DOHH2 (cell line): ENCODE results near the gene THRSP.

ENCODE experiments used
- H3F3A ChIP-seq: fragments of 200-600 bp; sonication (generic), shearing (Covaris generic); 2 replicates; pipeline ENCODE4 v1.6.0; 2016; ENCODE audit warnings: antibody characterized with exemption, mild to moderate bottlenecking; ENCODE audit not compliant: control insufficient read depth, insufficient read depth
- H3K27ac ChIP-seq: fragments of 200-600 bp; sonication (generic); 2 replicates; pipeline ENCODE4 v1.5.1; 2014; ENCODE audit warnings: low read depth, mild to moderate bottlenecking, low read length, moderate library complexity
- H3K27me3 ChIP-seq: fragments of 200-600 bp; sonication (generic); 2 replicates; pipeline ENCODE4 v1.6.1; 2014; ENCODE audit warnings: mild to moderate bottlenecking, low read length, mixed read lengths; ENCODE audit not compliant: control insufficient read depth
- H3K36me3 ChIP-seq: fragments of 200-600 bp; sonication (generic); 2 replicates; pipeline ENCODE4 v1.6.1; 2014; ENCODE audit warnings: mild to moderate bottlenecking, low read length, moderate library complexity, mixed read lengths; ENCODE audit not compliant: control insufficient read depth
- H3K4me1 ChIP-seq: fragments of 200-600 bp; sonication (generic); 2 replicates; pipeline ENCODE4 v1.6.1; 2014; ENCODE audit warnings: mild to moderate bottlenecking, low read length, mixed read lengths; ENCODE audit not compliant: control insufficient read depth
- H3K4me2 ChIP-seq: fragments of 200-600 bp; sonication (generic); 2 replicates; pipeline ENCODE4 v1.6.0; 2014; ENCODE audit warnings: mild to moderate bottlenecking, low read length, moderate library complexity
- H3K4me3 ChIP-seq: fragments of 200-600 bp; sonication (generic); 2 replicates; pipeline ENCODE4 v1.5.1; 2014; ENCODE audit warnings: mild to moderate bottlenecking, low read length, mixed read lengths
- H3K79me2 ChIP-seq: fragments of 200-600 bp; sonication (generic); 2 replicates; pipeline ENCODE4 v1.6.1; 2014; ENCODE audit warnings: mild to moderate bottlenecking, low read length, mixed read lengths; ENCODE audit not compliant: control insufficient read depth
- H3K9me2 ChIP-seq: fragments of 200-600 bp; sonication (generic); replicated peaks from 2 replicates; pipeline ENCODE4 v1.6.1; 2014; ENCODE audit warnings: mild to moderate bottlenecking, low read length, mixed read lengths; ENCODE audit not compliant: control insufficient read depth
- H3K9me3 ChIP-seq: fragments of 200-600 bp; sonication (generic); 2 replicates; pipeline ENCODE4 v1.6.1; 2014; ENCODE audit warnings: antibody characterized with exemption, low read length, mixed read lengths; ENCODE audit not compliant: control insufficient read depth, insufficient read depth
- H4K20me1 ChIP-seq: fragments of 200-600 bp; sonication (generic); 2 replicates; pipeline ENCODE4 v1.6.0; 2014; ENCODE audit warnings: low read depth, mild to moderate bottlenecking, antibody characterized with exemption, low read length, moderate library complexity; ENCODE audit not compliant: control insufficient read depth, insufficient read depth
- EZH2phosphoT487 ChIP-seq: fragments of 200-600 bp; sonication (generic); IDR thresholded peaks from 2 replicates; pipeline ENCODE4 v1.6.1; 2017; ENCODE audit warnings: borderline replicate concordance, mild to moderate bottlenecking, antibody characterized with exemption, low read length, moderate library complexity, mixed read lengths
- TF ChIP-seq, protein P1 (sequence below): fragments of 200-600 bp; sonication (generic); IDR thresholded peaks from one replicate; pipeline ENCODE4 v1.5.1; 2014; ENCODE audit warnings: antibody characterized with exemption, mild to moderate bottlenecking, low read depth, low read length; ENCODE audit not compliant: poor library complexity, severe bottlenecking

The THRSP gene

DNA sequence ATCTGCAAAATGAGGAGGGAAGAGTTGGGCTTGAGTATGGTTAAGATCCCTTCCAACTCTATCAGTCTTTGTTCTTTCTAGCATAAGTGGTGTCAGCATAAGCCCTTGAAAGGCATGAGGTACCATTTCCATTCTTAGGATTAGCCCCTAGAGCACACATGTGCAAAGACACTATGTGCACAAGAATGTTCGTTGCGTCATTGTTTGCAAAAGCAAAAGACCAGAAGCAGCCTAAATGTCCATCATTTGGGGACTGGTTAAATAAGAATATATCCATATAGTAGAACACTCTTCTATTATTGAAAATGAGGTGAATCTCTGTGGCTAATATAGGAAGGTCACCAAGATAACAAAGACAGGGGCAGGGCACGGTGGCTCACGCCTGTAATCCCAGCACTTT lies 30.6 kb upstream of the THRSP start:
- Histone ChIP-seq H3K4me3 (no peak overlapping the region), H3K9me2 (no peaks in the 10 kb centered on the region), H3F3A (no peaks in the 10 kb centered on the region), H3K9me3 (no peaks in the 10 kb centered on the region), H3K27ac (no peak overlapping the region), H3K4me2 (no peak overlapping the region), H3K79me2 (no peaks in the 10 kb centered on the region), H3K36me3 (no peaks in the 10 kb centered on the region), H3K4me1 (no peaks in the 10 kb centered on the region), H4K20me1 (no peaks in the 10 kb centered on the region), H3K27me3 (0 out of 2 replicates have a peak, but pooled peaks cover 2% of the 10 kb centered on the region)
- TF ChIP-seq, protein P1, sequence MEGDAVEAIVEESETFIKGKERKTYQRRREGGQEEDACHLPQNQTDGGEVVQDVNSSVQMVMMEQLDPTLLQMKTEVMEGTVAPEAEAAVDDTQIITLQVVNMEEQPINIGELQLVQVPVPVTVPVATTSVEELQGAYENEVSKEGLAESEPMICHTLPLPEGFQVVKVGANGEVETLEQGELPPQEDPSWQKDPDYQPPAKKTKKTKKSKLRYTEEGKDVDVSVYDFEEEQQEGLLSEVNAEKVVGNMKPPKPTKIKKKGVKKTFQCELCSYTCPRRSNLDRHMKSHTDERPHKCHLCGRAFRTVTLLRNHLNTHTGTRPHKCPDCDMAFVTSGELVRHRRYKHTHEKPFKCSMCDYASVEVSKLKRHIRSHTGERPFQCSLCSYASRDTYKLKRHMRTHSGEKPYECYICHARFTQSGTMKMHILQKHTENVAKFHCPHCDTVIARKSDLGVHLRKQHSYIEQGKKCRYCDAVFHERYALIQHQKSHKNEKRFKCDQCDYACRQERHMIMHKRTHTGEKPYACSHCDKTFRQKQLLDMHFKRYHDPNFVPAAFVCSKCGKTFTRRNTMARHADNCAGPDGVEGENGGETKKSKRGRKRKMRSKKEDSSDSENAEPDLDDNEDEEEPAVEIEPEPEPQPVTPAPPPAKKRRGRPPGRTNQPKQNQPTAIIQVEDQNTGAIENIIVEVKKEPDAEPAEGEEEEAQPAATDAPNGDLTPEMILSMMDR, result no peak
- TF ChIP-seq EZH2phosphoT487, result no peak

DNA sequence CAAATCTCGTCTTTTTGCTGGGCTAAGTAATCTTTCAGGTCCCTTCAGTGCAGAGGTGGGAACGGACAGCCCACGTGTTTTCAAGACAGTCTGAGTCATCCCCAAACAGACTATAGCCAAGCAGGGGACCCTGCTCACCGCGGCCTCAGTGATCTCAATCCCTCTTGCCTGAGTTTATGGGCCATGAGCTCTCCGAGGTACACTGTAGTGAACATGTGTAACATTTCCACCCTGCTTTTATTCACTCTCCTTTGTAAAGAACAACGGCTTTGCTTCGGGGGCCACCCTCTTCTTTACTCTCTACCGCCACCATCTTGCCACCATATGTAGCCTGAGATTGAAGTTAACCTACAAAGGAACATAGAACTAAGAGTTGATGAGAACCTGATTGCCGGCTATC lies 29.0 kb upstream of the THRSP start:
- Histone ChIP-seq H3K9me3 (no peaks in the 10 kb centered on the region), H3K79me2 (no peaks in the 10 kb centered on the region), H3K27me3 (0 out of 2 replicates have a peak, but pooled peaks cover 2% of the 10 kb centered on the region), H4K20me1 (no peaks in the 10 kb centered on the region), H3K9me2 (no peaks in the 10 kb centered on the region), H3K27ac (no peak overlapping the region), H3K4me2 (no peak overlapping the region), H3K4me3 (no peak overlapping the region), H3F3A (no peaks in the 10 kb centered on the region), H3K4me1 (peaks cover under 1% of the 10 kb centered on the region), H3K36me3 (no peaks in the 10 kb centered on the region)
- TF ChIP-seq EZH2phosphoT487, result no peak
- TF ChIP-seq, protein P1, result no peak

DNA sequence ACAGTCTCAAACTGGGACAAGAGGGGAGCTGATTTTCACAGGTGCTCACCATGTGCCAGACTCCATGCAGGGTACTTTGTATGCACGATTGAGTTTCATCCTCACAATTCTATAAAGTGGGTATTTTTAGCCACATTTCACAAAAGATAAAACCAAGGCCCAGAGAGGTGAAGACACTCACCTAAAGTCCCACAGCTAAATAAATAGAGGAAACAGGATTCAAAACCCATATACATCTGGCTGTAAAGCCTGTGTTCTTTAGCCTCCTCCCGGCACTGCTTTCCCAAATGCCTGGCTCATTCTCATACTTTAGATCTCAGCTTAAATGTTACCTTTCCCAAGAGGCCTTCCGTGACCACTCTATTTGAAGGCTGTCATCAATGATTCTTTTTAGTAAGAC lies 27.3 kb upstream of the THRSP start:
- no peaks in the 10 kb centered on the region for H3K27me3 ChIP-seq
- no peaks in the 10 kb centered on the region for H4K20me1 ChIP-seq
- H3K9me3 ChIP-seq, result no peaks in the 10 kb centered on the region
- H3K79me2 ChIP-seq, result no peaks in the 10 kb centered on the region
- no peak overlapping the region for H3K27ac ChIP-seq
- H3K9me2 ChIP-seq, result no peaks in the 10 kb centered on the region
- no peaks in the 10 kb centered on the region for H3K36me3 ChIP-seq
- no peak overlapping the region for H3K4me2 ChIP-seq
- no peak overlapping the region for H3K4me3 ChIP-seq
- H3F3A ChIP-seq, result no peaks in the 10 kb centered on the region
- TF ChIP-seq, protein P1, result no peak
- no peak for TF ChIP-seq EZH2phosphoT487
- peaks cover 9% of the 10 kb centered on the region for H3K4me1 ChIP-seq
